LoVo (cell line): Measurements from ENCODE around the gene HNF4A.
A peak's percentile ranks its signal among the peaks of the same experiment; 100 is the strongest.
"Not testable (repeated sequence)": the region's sequence is repeated elsewhere in the genome, so short reads cannot be mapped to it uniquely, and the experiment has no call there.

ENCODE experiments used
- DNase-seq: peaks from one replicate; pipeline ENCODE4 v3.0.0-alpha.2; 2016; ENCODE audit warnings: low spot score

The HNF4A gene

GRCh38 chr20:44470327-44470726 lies 114.8 kb downstream of the HNF4A start:
- no peak for DNase-seq

DNA sequence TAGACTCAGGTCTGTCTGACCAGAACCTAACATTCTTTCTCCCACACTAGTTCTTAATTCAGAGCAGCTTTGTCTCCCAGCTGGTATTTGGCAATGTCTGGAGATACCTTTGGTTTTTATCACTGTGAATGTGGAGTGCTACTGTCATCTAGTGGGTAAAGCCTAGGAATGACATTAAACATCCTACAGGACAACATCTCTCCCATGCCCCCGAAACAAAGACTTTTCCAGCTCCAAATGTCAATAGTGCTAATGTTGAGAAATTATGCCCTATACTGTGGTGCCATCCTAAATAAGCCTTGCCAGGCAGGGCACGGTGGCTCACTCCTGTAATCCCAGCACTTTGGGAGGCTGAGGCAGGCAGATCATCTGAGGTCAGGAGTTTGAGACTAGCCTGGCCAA lies 116.0 kb downstream of the HNF4A start:
- no peak for DNase-seq

GRCh38 chr20:44472283-44472682 lies 116.8 kb downstream of the HNF4A start:
- DNase-seq, result not testable (repeated sequence)

- no peak for DNase-seq
Observed at GRCh38 chr20:44475372-44475693, 119.8 kb downstream of the HNF4A start.

DNA sequence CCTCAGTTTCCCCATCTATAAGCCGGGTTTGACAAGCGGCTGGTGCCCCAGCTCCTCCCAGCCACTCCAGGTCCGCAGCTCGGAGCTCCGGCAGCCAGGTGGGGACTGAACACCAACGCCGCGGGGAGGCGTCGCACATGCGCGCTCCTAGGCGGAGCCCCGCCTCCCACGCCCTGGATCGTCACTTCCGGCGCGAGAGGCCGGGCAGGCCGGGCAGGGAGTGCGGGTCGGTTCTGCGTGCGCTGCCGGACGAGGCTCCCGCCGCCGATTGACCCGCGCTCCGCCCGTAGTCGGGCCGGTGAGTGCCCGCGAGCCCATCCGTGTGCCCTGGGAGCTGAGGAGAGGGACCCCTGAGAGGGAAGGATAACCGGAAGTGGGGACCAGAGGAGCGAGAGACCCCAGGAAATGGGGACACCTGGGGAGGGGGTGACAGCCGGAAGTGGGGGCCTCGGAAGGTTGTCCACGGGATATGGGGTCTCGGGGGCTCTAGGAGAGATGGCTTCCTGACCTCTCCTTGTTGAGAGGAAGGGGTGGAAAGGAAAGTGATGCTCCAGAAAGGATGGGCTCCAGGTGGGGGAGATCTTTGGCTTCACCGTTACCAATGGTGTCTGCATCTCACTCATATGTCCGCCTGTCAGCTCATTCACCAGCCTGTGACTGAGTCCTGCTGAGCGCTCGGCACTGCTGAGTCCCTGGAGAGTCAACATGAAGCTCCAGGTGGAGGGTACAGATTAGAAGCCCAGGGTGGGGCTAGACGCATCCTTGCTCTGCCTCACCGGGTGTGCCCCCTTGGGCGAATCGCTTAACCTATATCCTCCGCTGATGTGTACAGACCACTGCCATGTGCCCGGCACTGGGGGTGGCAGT lies 120.4 kb downstream of the HNF4A start, which contains the start of gene TTPAL:
TTPAL (plus strand) TSS at position 181 of the 867 bp plus-strand sequence. CDS start 4,126 bp downstream, outside the sequence.
- peak; percentile 90 for DNase-seq

- DNase-seq, result no peak
Observed at GRCh38 chr20:44477151-44477550, 121.7 kb downstream of the HNF4A start.

DNA sequence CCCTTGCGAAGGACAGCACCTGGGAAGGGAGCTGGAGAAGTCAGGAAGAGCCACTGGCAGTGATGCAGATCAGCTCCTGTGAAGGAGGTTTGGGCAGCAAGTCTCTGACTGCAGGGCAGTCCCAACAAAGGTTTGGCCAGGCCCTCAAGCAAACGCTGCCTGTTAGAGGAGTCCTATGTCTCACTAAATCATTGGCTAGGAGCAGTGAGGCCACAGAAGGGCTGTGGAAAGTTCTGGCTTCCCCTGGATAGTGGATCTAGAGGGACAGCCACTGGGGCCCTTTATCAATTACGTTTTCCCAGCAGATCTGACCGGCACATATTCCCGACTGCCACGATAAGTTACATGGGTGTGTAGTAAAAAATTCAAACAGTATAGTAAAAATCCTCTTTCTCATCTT lies 122.7 kb downstream of the HNF4A start:
- DNase-seq, result no peak

DNA sequence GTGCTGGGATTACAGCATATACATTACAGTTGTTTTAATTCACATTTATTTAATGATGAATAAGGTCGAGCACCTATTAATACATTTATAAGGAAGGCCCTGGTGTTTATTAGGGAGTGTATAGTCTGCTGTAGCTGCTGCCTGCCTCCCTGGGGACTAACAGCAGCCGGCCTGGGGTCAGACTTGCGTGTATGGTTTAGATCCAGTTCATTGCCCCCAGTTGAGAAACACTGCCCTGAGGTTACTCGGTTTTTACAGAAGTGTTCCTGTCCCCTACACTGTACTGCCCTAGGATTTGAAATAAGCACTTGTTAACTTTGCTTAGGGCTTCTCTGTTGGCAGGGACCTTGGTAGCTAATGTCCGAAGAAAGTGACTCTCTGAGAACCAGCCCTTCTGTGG lies 124.1 kb downstream of the HNF4A start:
- DNase-seq, result no peak

GRCh38 chr20:44480097-44480496 lies 124.6 kb downstream of the HNF4A start:
- DNase-seq, result no peak

DNA sequence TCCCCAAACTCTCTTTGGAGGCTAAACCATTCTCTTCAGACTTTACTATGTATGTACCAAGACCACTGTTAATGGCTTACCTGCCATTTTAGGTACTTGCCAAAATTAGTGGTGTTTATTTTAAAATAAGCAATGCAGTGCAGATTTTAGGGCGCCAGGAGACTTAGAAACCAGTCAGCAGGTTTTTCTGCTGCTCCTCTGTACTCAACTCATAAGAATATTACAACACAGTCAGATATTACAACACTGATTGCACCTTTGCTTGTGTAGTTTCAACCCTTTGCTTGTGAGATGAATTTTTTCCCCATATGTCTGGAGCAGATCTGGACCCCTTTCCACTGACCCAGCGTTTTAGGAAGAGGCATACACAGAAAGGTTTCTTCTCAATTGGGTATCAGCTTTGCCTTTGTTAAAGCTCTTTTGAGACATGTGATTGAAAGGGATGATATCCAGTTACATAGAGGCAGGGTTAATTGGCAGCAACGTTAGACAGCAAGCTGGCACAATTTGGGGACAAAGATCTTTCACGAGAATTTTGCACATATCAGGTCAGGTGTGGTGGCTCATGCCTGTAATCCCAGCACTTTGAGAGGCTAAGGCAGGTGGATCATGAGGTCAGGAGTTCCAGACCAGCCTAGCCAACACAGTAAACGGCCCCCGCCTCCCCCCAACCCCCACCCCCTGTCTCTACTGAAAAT lies 126.4 kb downstream of the HNF4A start:
- DNase-seq, result no peak

DNA sequence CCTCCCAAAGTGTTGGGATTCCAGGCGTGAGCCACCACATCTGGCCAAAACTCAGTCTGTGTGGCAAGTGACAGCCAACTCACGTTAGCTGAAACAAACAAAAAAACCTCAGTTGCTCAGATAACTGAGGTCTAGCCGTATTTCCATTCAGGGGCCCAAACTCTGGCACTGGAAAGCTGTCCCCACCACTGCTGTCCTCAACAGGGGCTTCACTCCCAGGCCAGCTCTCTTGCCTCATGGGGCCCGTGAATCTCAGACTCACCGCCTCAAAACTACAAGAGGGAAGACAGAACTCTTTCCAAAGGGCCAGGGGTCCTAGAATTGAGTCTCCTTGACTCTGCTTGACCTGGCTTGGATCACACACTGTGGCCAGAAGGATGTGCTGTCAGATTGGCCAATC lies 127.6 kb downstream of the HNF4A start:
- no peak for DNase-seq
